Gastroesophageal sphincter (tissue), 3 donors: ENCODE data around the gene TSHZ2.

Experiments
- CTCF ChIP-seq, 4 experiments: fragments of 200-600 bp in 2 of 4; fragments of 450-650 bp in 2 of 4; sonication (generic) in 1 of 4; IDR thresholded peaks; one replicate each; pipeline ENCODE4 v1.5.1; 2017 to 2019; ENCODE audit warnings: antibody characterized with exemption in 4 of 4, mild to moderate bottlenecking in 2 of 4, moderate library complexity in 2 of 4
- EP300 ChIP-seq: sonication (generic); formaldehyde crosslinking; IDR thresholded peaks from one replicate; pipeline ENCODE4 v1.6.1; 2017; ENCODE audit warnings: antibody characterized with exemption, mild to moderate bottlenecking
- POLR2A ChIP-seq, 2 donors: fragments of 450-650 bp; IDR thresholded peaks; one replicate each; pipeline ENCODE4 v1.6.1; 2017; ENCODE audit warnings: antibody characterized with exemption in 2 of 2, mild to moderate bottlenecking in 2 of 2, moderate library complexity in 1 of 2
- POLR2AphosphoS5 ChIP-seq: sonication (generic); formaldehyde crosslinking; IDR thresholded peaks from one replicate; pipeline ENCODE4 v1.6.1; 2017; ENCODE audit warnings: antibody characterized with exemption

- TF ChIP-seq CTCF (IDR thresholded peaks at IDR 0.05), result no peak
- TF ChIP-seq POLR2A (IDR thresholded peaks at IDR 0.05), result no peak
- peak; percentile 25 for TF ChIP-seq POLR2AphosphoS5
- TF ChIP-seq EP300, result no peak
These were observed 304.0 kb downstream of the TSHZ2 start for GRCh38 chr20:53276143-53276542.
